ENCODE results near the gene ARCN1. TPM values are rescaled to one million over a fixed set of nuclear protein-coding genes. Genes with fewer than 3 reads are reported as not detected.

ARCN1 gene
- total and polyA plus RNA-seq, 9 of the 15 experiments (the other 6 are each of a cell fraction or from before 2014, with no cell fraction given) = 30.0 to 224 (median 76.4) TPM

DNA sequence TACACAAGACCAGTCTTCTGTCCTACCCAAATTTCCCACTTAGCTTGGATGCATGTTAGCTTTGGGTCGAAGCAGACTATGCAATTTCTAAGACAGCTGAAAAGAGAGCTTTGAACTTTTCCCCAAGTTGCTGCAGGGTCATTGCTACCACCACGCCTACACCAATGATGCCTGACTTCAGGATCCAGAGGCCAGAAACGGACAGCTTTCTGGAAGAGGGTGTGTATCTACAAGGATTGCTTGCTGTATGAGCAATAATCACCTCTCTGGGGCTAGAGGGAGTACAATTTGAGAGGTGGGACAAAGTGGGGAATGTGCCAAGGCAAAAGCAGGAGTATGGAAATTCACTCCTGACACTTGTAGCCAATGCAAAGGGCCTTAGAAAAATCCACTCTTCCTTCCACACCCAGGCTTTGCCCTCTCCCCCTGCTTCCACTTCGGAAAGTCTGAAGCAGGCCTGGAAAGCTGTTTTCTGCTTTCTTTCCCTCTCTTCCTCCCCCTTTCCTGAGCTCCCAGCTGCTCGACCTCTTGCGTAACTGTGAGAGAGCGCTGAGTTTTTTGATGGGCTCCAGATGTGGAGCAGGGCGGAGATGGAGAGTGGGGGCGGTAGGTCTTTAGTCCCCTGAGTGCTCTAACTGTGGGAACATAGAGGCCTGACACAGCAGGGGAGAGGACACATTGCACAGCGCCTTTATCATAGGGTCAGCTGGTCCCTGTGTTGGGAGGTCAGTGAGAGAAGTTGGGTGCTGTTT, 33.1 kb downstream of the ARCN1 start (continued):
- TF ChIP-seq ZNF140 (CRISPR knock-in tag; IDR thresholded peaks at IDR 0.05) (no peak), HDAC2 (IDR thresholded peaks at IDR 0.05) (no peak)

DNA sequence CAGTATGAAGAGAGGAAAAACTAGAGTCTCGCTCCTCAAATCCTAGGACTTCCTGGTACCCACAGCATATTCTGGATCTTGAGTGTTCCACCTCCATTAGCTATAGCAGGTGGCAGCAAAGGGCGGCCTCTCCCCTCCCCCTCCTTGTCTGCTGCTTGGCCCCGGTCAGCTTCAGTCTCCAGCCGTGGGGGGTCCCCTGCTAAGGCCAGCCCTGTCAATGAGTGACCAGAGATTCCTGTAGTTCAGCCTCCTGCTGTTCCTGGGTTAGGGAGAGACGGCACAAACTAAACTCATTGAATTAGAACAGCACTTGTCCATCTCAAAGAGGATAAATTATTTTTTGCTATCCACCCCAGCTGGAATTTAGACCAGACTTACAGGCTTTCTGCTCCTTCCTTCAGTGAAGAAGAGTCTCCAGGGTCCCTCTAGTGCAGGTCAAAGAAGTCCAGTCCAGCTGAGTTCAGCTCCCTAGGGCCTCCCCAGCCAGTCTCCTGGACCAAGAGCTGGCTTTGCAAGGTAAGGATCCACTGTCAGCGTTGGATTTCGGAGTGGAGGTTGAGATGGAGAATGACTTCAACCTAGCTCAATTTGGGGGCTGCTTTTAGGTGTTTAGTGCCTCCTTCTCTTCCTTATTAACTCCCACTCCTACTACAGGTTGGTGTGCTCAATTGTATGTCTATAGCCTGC, 34.1 kb downstream of the ARCN1 start:
- no peak for ATAC-seq
- Histone ChIP-seq H4K20me1 (replicated peaks; ENCODE audit: control insufficient read depth, insufficient read depth, low read length) (0 out of 2 replicates have a peak, but pooled peaks cover 3% of the 10 kb centered on the region), H3K36me3 (ENCODE audit: control insufficient read depth, insufficient read depth, low read length) (peaks cover 14% of the 10 kb centered on the region), H3K4me1 (replicated peaks in 1 of 2; ENCODE audit: control insufficient read depth in 2 of 2, insufficient read depth in 2 of 2, low read length in 2 of 2) (peaks cover 57 to 65% of the 10 kb centered on the region in 2 experiments), H3K9ac (ENCODE audit: insufficient read depth in 1 of 2, low read depth in 2 of 2, low read length in 2 of 2) (peak overlapping the region in 1 of 2 experiments; percentile 28; a peak in 1 of 4 replicates), H3K9me3 (replicated peaks; ENCODE audit: control insufficient read depth, insufficient read depth, low read depth, low read length) (no peaks in the 10 kb centered on the region), H3K27ac (ENCODE audit: extremely low read depth, low read depth, low read length) (no peak overlapping the region; the same call in 2 of the 3 replicates), H3K4me3 (no peak overlapping the region), H3K4me2 (ENCODE audit: insufficient read depth, low read length) (no peak overlapping the region; the same call in 1 of the 2 replicates), H2AFZ (ENCODE audit: low read depth, low read length) (peak overlapping the region; percentile 63; the same call in 1 of the 2 replicates), H3K27me3 (ENCODE audit: control insufficient read depth in 2 of 2, insufficient read depth in 2 of 2, low read length in 2 of 2) (no peaks in the 10 kb centered on the region), H3K79me2 (ENCODE audit: control insufficient read depth, insufficient read depth, low read length) (peaks cover 10% of the 10 kb centered on the region; the same call in 2 of the 3 replicates), H3K9me1 (ENCODE audit: control insufficient read depth, insufficient read depth, low read length) (no peaks in the 10 kb centered on the region)
- TF ChIP-seq ZFX (CRISPR knock-in tag; IDR thresholded peaks at IDR 0.05) (0 out of 2 replicates have a peak, but pooled peaks have one; percentile 14), ZBTB7A (IDR thresholded peaks at IDR 0.05; ENCODE audit: borderline replicate concordance, control insufficient read depth, low read depth, low read length) (peak; percentile 16; the same call in 1 of the 2 replicates), SIX5 (IDR thresholded peaks at IDR 0.05; ENCODE audit: borderline replicate concordance in 1 of 2, insufficient read depth in 1 of 2, low read depth in 1 of 2, low read length in 2 of 2) (no peak)
- TF ChIP-seq, protein P1, sequence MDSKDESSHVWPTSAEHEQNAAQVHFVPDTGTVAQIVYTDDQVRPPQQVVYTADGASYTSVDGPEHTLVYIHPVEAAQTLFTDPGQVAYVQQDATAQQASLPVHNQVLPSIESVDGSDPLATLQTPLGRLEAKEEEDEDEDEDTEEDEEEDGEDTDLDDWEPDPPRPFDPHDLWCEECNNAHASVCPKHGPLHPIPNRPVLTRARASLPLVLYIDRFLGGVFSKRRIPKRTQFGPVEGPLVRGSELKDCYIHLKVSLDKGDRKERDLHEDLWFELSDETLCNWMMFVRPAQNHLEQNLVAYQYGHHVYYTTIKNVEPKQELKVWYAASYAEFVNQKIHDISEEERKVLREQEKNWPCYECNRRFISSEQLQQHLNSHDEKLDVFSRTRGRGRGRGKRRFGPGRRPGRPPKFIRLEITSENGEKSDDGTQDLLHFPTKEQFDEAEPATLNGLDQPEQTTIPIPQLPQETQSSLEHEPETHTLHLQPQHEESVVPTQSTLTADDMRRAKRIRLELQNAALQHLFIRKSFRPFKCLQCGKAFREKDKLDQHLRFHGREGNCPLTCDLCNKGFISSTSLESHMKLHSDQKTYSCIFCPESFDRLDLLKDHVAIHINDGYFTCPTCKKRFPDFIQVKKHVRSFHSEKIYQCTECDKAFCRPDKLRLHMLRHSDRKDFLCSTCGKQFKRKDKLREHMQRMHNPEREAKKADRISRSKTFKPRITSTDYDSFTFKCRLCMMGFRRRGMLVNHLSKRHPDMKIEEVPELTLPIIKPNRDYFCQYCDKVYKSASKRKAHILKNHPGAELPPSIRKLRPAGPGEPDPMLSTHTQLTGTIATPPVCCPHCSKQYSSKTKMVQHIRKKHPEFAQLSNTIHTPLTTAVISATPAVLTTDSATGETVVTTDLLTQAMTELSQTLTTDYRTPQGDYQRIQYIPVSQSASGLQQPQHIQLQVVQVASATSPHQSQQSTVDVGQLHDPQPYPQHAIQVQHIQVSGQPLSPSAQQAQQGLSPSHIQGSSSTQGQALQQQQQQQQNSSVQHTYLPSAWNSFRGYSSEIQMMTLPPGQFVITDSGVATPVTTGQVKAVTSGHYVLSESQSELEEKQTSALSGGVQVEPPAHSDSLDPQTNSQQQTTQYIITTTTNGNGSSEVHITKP (IDR thresholded peaks at IDR 0.05; ENCODE audit: partially characterized antibody) = peak; percentile 62
- no TSS peak for BruUV-seq (replicated peaks)
- intact Hi-C loops (cut with micrococcal nuclease) (no loop called here), in situ Hi-C loops (cut with MboI) (no loop called here)
- POLR2A ChIA-PET = interaction anchor here (0.7 to 2.6 kb wide), 7 partner anchors 12 to 714 kb away, joined by 3 to 20 read pairs (median 4); no protein-coding TSS in a partner anchor
- no peak for FAIRE-seq
- 42% methylated on average over 7 of the region's 7 CpGs for WGBS (ENCODE audit: insufficient coverage, low coverage, missing lambda C conversion rate)
- CTCF ChIA-PET (ENCODE audit: low intra/inter-chr PET ratio) = no interaction called here
- peak in 1 of 4 experiments; percentile 26 for DNase-seq (ENCODE audit: extremely low read depth in 1 of 4, low spot score in 3 of 4)

Measured in K562 (cell line).